ENCODE results near the gene RANGAP1. TPM values are rescaled to one million over a fixed set of nuclear protein-coding genes. Genes with fewer than 3 reads are reported as not detected.
A peak's percentile ranks its signal among the peaks of the same experiment; 100 is the strongest.

RANGAP1 gene
- total and polyA plus RNA-seq, 2 of the 13 experiments (the other 11 are each of a cell fraction or from before 2014, with no cell fraction given): 51.8 to 83.9 TPM

DNA sequence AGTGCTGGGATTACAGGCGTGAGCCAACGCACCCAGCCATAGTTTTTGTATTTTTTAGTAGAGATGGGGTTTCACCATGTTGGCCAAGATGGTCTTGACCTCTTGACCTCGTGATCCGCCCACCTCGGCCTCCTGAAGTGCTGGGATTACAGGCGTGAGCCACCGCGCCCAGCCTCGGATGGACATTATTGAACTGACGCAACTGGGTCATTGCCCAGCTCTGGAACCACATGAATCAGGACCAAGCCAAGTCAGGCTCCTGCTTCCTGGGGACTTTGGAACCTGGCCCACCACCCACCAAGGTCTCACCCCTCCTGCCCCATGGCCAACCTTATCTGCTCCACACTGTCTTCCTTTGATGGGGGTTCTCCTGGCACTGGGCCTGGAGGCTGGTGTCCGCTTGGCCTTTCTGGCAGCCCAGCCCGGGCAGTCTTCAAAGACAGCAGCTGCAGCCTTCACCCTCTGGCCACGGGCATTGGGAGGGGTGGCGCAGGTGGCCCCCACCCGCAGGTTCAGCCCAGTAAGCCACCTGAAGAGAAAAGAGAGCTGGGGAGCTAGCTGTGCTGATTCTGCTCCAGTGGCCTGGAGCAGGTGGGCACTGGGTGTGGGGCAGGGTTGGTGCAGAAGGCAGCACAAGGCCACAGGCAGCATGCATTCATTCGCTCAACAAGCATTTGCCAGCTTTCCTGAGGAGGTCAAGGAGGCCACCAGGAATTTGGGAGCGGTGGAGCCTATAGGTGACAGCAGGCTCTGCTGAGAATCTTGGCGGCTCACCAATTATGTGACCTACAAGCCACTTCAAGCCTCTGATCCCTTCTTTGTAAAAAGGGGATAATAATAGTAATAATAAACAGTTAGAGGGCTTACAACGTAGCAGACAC, 50.9 kb downstream of the RANGAP1 start (continued):
- TF ChIP-seq, protein P1, sequence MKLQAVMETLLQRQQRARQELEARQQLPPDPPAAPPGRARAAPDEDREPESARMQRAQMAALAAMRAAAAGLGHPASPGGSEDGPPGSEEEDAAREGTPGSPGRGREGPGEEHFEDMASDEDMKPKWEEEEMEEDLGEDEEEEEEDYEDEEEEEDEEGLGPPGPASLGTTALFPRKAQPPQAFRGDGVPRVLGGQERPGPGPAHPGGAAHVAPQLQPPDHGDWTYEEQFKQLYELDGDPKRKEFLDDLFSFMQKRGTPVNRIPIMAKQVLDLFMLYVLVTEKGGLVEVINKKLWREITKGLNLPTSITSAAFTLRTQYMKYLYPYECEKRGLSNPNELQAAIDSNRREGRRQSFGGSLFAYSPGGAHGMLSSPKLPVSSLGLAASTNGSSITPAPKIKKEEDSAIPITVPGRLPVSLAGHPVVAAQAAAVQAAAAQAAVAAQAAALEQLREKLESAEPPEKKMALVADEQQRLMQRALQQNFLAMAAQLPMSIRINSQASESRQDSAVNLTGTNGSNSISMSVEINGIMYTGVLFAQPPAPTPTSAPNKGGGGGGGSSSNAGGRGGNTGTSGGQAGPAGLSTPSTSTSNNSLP (IDR thresholded peaks at IDR 0.05; ENCODE audit: low read depth, low read length): no peak
- 0 out of 4 replicates have a peak, but pooled peaks of 1 of the 2 experiments have one; percentile 38 for TF ChIP-seq KLF16 (CRISPR knock-in tag; IDR thresholded peaks at IDR 0.05)
- TF ChIP-seq ZNF337 (CRISPR knock-in tag; IDR thresholded peaks at IDR 0.05; ENCODE audit: borderline replicate concordance, low read depth): no peak
- TF ChIP-seq, protein P2, sequence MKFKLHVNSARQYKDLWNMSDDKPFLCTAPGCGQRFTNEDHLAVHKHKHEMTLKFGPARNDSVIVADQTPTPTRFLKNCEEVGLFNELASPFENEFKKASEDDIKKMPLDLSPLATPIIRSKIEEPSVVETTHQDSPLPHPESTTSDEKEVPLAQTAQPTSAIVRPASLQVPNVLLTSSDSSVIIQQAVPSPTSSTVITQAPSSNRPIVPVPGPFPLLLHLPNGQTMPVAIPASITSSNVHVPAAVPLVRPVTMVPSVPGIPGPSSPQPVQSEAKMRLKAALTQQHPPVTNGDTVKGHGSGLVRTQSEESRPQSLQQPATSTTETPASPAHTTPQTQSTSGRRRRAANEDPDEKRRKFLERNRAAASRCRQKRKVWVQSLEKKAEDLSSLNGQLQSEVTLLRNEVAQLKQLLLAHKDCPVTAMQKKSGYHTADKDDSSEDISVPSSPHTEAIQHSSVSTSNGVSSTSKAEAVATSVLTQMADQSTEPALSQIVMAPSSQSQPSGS (CRISPR knock-in tag; IDR thresholded peaks at IDR 0.05): peak; percentile 39; the same call in 1 of the 2 replicates
- TF ChIP-seq GFI1 (CRISPR knock-in tag; IDR thresholded peaks at IDR 0.05; ENCODE audit: borderline replicate concordance): peak; percentile 51; the same call in 1 of the 2 replicates
- TF ChIP-seq ZNF616 (CRISPR knock-in tag; IDR thresholded peaks at IDR 0.05; ENCODE audit: low read depth): 0 out of 2 replicates have a peak, but pooled peaks have one; percentile 44
- no peak for TF ChIP-seq ATRX (CRISPR knock-in tag; IDR thresholded peaks at IDR 0.05; ENCODE audit: borderline replicate concordance)
- TF ChIP-seq, protein P3, sequence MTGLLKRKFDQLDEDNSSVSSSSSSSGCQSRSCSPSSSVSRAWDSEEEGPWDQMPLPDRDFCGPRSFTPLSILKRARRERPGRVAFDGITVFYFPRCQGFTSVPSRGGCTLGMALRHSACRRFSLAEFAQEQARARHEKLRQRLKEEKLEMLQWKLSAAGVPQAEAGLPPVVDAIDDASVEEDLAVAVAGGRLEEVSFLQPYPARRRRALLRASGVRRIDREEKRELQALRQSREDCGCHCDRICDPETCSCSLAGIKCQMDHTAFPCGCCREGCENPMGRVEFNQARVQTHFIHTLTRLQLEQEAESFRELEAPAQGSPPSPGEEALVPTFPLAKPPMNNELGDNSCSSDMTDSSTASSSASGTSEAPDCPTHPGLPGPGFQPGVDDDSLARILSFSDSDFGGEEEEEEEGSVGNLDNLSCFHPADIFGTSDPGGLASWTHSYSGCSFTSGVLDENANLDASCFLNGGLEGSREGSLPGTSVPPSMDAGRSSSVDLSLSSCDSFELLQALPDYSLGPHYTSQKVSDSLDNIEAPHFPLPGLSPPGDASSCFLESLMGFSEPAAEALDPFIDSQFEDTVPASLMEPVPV (CRISPR knock-in tag; IDR thresholded peaks at IDR 0.05): 0 out of 2 replicates have a peak, but pooled peaks have one; percentile 47
- peak; percentile 81 for TF ChIP-seq TBX2 (CRISPR knock-in tag; IDR thresholded peaks at IDR 0.05; ENCODE audit: borderline replicate concordance)
- peak; percentile 71; the same call in 1 of the 2 replicates for TF ChIP-seq SP5 (CRISPR knock-in tag; IDR thresholded peaks at IDR 0.05; ENCODE audit: borderline replicate concordance, low read depth)
- TF ChIP-seq ETV5 (CRISPR knock-in tag; IDR thresholded peaks at IDR 0.05; ENCODE audit: borderline replicate concordance): peak; percentile 69
- no peak for TF ChIP-seq ZNF615 (CRISPR knock-in tag; IDR thresholded peaks at IDR 0.05; ENCODE audit: borderline replicate concordance)
- TF ChIP-seq, protein P4, sequence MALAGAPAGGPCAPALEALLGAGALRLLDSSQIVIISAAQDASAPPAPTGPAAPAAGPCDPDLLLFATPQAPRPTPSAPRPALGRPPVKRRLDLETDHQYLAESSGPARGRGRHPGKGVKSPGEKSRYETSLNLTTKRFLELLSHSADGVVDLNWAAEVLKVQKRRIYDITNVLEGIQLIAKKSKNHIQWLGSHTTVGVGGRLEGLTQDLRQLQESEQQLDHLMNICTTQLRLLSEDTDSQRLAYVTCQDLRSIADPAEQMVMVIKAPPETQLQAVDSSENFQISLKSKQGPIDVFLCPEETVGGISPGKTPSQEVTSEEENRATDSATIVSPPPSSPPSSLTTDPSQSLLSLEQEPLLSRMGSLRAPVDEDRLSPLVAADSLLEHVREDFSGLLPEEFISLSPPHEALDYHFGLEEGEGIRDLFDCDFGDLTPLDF (CRISPR knock-in tag; IDR thresholded peaks at IDR 0.05): no peak
- TF ChIP-seq CEBPG (CRISPR knock-in tag; IDR thresholded peaks at IDR 0.05): peak; percentile 86
- TF ChIP-seq, protein P5, sequence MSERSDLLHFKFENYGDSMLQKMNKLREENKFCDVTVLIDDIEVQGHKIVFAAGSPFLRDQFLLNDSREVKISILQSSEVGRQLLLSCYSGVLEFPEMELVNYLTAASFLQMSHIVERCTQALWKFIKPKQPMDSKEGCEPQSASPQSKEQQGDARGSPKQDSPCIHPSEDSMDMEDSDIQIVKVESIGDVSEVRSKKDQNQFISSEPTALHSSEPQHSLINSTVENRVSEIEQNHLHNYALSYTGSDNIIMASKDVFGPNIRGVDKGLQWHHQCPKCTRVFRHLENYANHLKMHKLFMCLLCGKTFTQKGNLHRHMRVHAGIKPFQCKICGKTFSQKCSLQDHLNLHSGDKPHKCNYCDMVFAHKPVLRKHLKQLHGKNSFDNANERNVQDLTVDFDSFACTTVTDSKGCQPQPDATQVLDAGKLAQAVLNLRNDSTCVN (CRISPR knock-in tag; IDR thresholded peaks at IDR 0.05; ENCODE audit: borderline replicate concordance): 0 out of 2 replicates have a peak, but pooled peaks have one; percentile 16
- TF ChIP-seq ZNF232 (CRISPR knock-in tag; IDR thresholded peaks at IDR 0.05; ENCODE audit: borderline replicate concordance): no peak
- TF ChIP-seq, protein P6, sequence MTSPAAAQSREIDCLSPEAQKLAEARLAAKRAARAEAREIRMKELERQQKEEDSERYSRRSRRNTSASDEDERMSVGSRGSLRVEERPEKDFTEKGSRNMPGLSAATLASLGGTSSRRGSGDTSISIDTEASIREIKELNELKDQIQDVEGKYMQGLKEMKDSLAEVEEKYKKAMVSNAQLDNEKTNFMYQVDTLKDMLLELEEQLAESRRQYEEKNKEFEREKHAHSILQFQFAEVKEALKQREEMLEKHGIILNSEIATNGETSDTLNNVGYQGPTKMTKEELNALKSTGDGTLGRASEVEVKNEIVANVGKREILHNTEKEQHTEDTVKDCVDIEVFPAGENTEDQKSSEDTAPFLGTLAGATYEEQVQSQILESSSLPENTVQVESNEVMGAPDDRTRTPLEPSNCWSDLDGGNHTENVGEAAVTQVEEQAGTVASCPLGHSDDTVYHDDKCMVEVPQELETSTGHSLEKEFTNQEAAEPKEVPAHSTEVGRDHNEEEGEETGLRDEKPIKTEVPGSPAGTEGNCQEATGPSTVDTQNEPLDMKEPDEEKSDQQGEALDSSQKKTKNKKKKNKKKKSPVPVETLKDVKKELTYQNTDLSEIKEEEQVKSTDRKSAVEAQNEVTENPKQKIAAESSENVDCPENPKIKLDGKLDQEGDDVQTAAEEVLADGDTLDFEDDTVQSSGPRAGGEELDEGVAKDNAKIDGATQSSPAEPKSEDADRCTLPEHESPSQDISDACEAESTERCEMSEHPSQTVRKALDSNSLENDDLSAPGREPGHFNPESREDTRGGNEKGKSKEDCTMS (CRISPR knock-in tag; conservative IDR thresholded peaks at IDR 0.05): no peak
